Upper lobe of left lung (tissue), 4 donors: Measurements from ENCODE around the gene DISP3.

Experiments used
- POLR2A ChIP-seq, 4 donors: fragments of 450-650 bp; IDR thresholded peaks; one replicate each; pipeline ENCODE4 v1.5.1; 2016 to 2017; ENCODE audit warnings: antibody characterized with exemption in 4 of 4, mild to moderate bottlenecking in 2 of 4
- POLR2AphosphoS5 ChIP-seq, 2 donors: sonication (generic); formaldehyde crosslinking; IDR thresholded peaks; one replicate each; pipeline ENCODE4 v1.5.1; 2017; ENCODE audit warnings: antibody characterized with exemption in 2 of 2
- TF ChIP-seq, protein P1 (sequence below), 6 experiments: fragments of 450-650 bp in 4 of 6; fragments of 200-600 bp in 2 of 6; sonication (generic) in 2 of 6; IDR thresholded peaks; one replicate each; pipeline ENCODE4 v1.5.1; 2016 to 2019; ENCODE audit warnings: antibody characterized with exemption in 6 of 6

- TF ChIP-seq, protein P1, sequence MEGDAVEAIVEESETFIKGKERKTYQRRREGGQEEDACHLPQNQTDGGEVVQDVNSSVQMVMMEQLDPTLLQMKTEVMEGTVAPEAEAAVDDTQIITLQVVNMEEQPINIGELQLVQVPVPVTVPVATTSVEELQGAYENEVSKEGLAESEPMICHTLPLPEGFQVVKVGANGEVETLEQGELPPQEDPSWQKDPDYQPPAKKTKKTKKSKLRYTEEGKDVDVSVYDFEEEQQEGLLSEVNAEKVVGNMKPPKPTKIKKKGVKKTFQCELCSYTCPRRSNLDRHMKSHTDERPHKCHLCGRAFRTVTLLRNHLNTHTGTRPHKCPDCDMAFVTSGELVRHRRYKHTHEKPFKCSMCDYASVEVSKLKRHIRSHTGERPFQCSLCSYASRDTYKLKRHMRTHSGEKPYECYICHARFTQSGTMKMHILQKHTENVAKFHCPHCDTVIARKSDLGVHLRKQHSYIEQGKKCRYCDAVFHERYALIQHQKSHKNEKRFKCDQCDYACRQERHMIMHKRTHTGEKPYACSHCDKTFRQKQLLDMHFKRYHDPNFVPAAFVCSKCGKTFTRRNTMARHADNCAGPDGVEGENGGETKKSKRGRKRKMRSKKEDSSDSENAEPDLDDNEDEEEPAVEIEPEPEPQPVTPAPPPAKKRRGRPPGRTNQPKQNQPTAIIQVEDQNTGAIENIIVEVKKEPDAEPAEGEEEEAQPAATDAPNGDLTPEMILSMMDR (IDR thresholded peaks at IDR 0.05) = no peak
- TF ChIP-seq POLR2A (IDR thresholded peaks at IDR 0.05) (no peak), POLR2AphosphoS5 (IDR thresholded peaks at IDR 0.05) (no peak)
These were observed 37.6 kb upstream of the DISP3 start for GRCh38 chr1:11441211-11441952.
